Spinal cord (tissue), 10 donors: Measurements from ENCODE around the gene TREX2. TPM values are rescaled to one million over a fixed set of nuclear protein-coding genes. Genes with fewer than 3 reads are reported as not detected.

ENCODE experiments used
- DNase-seq, 6 donors: peaks; one replicate each; pipeline versions ENCODE4 v3.0.0 to v3.0.0-alpha.2; 2013 to 2015; ENCODE audit warnings: low spot score in 6 of 6, low read depth in 4 of 6
- H3K27ac ChIP-seq: one replicate; pipeline ENCODE4 v1.5.1; 2013; ENCODE audit warnings: low read depth, low read length, control low read depth
- H3K27me3 ChIP-seq: one replicate; pipeline ENCODE4 v1.6.1; 2013; ENCODE audit warnings: low read length; ENCODE audit not compliant: control insufficient read depth, insufficient read depth
- H3K36me3 ChIP-seq: one replicate; pipeline ENCODE4 v1.6.1; 2013; ENCODE audit warnings: low read length; ENCODE audit not compliant: control insufficient read depth, insufficient read depth
- H3K4me1 ChIP-seq: one replicate; pipeline ENCODE4 v1.6.1; 2013; ENCODE audit warnings: low read length; ENCODE audit not compliant: control insufficient read depth, insufficient read depth
- H3K4me3 ChIP-seq: one replicate; pipeline ENCODE4 v1.5.1; 2013; ENCODE audit warnings: low read depth, low read length, control low read depth
- H3K9me3 ChIP-seq: one replicate; pipeline ENCODE4 v1.6.1; 2013; ENCODE audit warnings: low read length; ENCODE audit not compliant: control insufficient read depth, insufficient read depth
- WGBS: methylation state at CpG from one replicate; pipeline ENCODE4 v1.1.5; 2013; ENCODE audit warnings: missing lambda C conversion rate; ENCODE audit not compliant: insufficient coverage; 5-methylcytosine and 5-hydroxymethylcytosine counted together
- polyA plus RNA-seq, 2 donors: library from polyadenylated mRNA; unstranded; fragments of 120-200 nt; gene quantifications; one replicate each; pipeline ENCODE4 v1.2.1, GENCODE V29; 2013; ENCODE audit not compliant: insufficient read length in 2 of 2
- total RNA-seq, 2 donors: library from RNA; depleted of rRNA in 1 of 2; stranded (reverse); fragments of 120-200 nt in 1 of 2; fragments of >200 nt in 1 of 2; gene quantifications; one replicate each; pipeline versions ENCODE4 v1.2.3 to v1.2.4, GENCODE V29; 2013 to 2014
- donor health status: healthy.

TREX2 gene
- total and polyA plus RNA-seq, 4 donors = 0.41 to 0.77 (median 0.50) TPM; not detected in 1

DNA sequence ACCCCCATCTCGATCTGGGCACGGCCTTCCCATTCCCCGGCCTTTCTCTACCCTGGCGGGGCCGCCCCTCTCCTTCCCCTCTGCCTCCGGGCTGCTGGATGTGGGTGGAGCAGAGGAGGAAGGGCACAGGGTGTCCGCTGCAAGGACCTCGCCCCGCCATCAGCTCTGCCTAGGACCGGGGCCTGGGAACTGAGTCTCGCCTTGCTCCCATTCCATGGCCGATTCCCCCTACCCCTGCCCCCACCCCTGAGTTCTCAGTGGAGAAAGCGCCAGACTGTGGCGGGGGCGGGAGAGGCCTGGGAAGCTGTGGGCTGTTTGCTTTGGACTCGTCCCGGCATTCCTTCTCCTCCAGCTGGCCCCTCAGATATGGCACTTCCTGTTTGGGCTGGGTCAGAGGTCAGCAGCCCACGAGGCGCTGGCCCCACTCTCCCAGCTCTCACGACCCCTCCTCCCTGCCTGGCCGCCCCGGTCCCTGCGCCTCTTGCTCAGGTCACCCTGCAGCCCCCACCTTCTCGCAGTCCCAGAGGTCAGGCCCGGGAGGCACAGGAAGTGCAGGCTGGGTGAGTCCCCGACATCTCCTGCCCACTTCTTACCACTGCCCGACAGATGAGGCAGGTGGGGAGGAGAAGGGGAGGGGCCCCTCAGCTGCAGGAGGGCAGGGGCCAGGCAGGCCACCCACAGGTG lies 42.5 kb upstream of the TREX2 start:
- H3K4me1 ChIP-seq = peaks cover 65% of the 10 kb centered on the region
- peak overlapping the region; percentile 47 for H3K27ac ChIP-seq

DNA sequence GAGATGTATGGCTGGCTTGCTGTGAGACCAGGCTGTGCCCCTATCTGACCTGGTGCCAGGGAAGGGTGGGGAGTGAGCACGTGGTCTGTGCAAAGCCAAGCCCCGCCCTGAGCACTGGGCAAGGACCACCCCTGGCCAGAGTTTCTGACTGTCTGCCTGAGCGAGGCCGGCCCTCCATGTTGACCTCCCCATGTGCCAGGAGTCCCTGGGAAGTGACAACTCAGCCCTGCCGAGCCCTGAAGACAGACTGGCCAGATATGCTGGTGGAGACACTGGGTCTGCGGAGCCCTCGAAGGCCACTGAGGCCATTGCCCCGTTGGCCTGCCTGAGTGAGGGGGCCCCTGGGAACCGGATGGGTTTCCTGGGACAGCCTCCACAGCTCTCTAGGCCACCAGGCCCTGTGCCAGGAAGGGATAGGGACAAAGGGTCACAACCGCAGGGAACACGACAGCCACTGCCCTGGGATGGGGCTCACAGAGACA lies 41.8 kb upstream of the TREX2 start:
- H3K4me1 ChIP-seq = peaks cover 61% of the 10 kb centered on the region
- peak overlapping the region; percentile 47 for H3K27ac ChIP-seq
- WGBS = 70% methylated on average over 11 of the region's 11 CpGs
- no peaks in the 10 kb centered on the region for H3K27me3 ChIP-seq
- H3K9me3 ChIP-seq = no peaks in the 10 kb centered on the region
- peaks cover under 1% of the 10 kb centered on the region for H3K36me3 ChIP-seq
- no peak overlapping the region for H3K4me3 ChIP-seq
- no peak for DNase-seq

More for the DNA sequence above, 42.5 kb upstream of the TREX2 start:
- peak in 1 of 6 donors; percentile 50 for DNase-seq
- Histone ChIP-seq H3K9me3 (no peaks in the 10 kb centered on the region), H3K36me3 (no peaks in the 10 kb centered on the region), H3K27me3 (no peaks in the 10 kb centered on the region), H3K4me3 (no peak overlapping the region)
- WGBS = 45% methylated on average over 4 of the region's 27 CpGs

DNA sequence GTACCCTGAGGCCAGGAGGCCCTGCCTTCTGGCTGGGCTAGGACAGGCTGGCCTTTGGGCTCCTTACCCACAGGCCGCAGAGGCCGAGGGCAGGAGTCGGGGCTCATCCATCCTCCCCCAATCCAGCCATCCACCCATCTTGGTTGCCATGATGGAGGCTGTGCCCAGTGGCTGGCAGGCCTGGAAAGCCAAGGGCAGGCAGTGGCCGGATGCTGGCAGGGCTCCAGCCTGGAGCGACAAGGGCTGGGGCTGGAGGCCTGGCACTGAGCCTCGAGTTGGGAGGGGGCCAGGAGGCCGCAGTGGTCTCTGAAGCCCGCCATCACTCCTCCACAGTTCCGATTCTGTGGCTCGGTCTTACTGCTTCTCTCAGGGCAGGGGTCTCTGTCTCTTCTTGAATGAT lies 40.3 kb upstream of the TREX2 start:
- H3K9me3 ChIP-seq = no peaks in the 10 kb centered on the region
- no peaks in the 10 kb centered on the region for H3K27me3 ChIP-seq
- H3K4me3 ChIP-seq = no peak overlapping the region
- H3K27ac ChIP-seq = no peak overlapping the region
- H3K4me1 ChIP-seq = peaks cover 47% of the 10 kb centered on the region
- 64% methylated on average over 9 of the region's 10 CpGs for WGBS
- DNase-seq = peak in 1 of 6 donors; percentile 38
- peaks cover 3% of the 10 kb centered on the region for H3K36me3 ChIP-seq

DNA sequence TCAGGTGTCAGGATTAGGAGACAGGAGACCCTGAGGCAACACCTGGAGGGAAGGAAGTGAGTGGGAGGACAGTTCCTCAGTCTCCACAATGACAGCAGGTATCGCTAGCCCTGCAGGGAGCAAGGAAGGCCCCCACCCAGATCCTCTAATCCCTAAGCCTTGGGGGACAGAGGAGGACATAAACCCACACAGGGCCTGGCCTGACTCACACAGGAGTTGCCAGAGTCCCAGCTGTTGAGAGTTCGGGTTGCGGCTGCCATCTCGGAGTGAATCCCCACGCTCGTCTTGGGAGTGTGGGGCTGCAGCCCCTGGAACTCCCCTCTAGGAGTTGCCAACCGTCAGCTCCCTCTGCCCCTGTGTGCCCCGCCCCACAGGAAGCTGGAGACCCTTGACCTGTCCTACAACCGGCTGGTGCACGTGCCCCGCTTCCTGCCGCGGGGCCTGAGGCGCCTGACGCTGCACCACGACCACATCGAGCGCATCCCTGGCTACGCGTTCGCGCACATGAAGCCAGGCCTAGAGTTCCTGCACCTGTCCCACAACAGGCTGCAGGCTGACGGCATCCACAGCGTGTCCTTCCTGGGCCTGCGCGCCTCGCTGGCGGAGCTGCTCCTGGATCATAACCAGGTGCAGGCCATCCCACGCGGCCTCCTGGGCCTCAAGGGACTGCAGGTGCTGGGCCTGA lies 39.7 kb upstream of the TREX2 start:
- peaks cover 3% of the 10 kb centered on the region for H3K36me3 ChIP-seq
- H3K4me1 ChIP-seq = peaks cover 48% of the 10 kb centered on the region
- H3K27ac ChIP-seq = no peak overlapping the region
- H3K4me3 ChIP-seq = no peak overlapping the region
- no peaks in the 10 kb centered on the region for H3K9me3 ChIP-seq
- no peak for DNase-seq
- H3K27me3 ChIP-seq = no peaks in the 10 kb centered on the region
- WGBS = 83% methylated on average over 30 of the region's 30 CpGs

DNA sequence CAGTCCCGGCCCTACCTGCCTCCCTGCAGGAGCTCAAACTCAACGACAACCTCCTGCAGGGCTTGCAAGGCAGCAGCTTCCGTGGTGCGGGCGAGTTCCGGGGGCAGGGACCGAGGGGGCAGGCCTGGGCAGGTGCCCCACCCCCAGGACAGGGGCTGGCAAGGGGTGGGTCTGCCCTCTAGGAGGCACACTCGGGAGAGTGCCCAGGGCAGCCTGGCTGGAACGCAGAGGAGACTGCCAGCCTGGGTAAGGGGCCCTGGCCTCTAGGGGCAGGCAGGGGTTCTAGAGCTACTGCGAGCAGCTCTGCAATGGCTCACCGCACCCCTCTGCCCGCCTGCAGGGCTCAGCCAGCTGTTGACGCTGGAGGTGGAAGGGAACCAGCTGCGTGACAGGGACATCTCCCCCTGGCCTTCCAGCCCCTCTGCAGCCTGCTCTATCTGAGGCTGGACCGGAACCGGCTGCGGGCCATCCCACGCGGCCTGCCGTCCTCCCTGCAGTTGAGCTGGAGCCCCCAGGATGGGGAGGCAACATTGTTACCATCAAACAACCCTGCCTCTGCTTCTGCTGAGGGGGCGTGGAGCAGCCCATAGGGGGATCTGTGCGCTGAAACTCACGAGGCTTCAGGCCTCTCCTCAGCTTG lies 36.6 kb upstream of the TREX2 start:
- H3K27me3 ChIP-seq = no peaks in the 10 kb centered on the region
- no peak overlapping the region for H3K27ac ChIP-seq
- H3K4me3 ChIP-seq = no peak overlapping the region
- H3K9me3 ChIP-seq = no peaks in the 10 kb centered on the region
- WGBS = 81% methylated on average over 23 of the region's 23 CpGs
- H3K4me1 ChIP-seq = peaks cover 62% of the 10 kb centered on the region
- peaks cover 3% of the 10 kb centered on the region for H3K36me3 ChIP-seq
- no peak for DNase-seq

DNA sequence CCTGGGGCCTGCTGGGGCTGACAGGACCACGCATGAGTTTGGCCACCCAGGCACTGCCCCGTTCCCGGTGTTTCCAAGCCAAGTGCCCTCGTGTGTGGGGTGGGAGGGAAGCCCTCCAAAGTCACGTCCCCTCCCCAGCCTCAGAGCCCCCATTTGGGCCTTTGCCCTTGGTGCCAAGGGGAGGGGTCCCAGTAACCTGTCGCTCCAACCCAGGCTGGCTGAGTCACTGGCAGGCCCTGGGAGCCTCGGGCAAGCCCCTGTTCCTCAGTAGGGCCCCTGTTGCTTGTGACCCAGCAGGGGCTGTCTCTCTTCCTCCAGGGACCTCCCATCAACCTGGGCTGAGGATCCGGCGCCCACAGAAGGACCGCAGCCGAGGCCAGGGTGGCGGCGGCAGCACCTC lies 35.2 kb upstream of the TREX2 start:
- Histone ChIP-seq H3K27ac (no peak overlapping the region), H3K4me1 (peaks cover 58% of the 10 kb centered on the region), H3K36me3 (peaks cover 3% of the 10 kb centered on the region), H3K27me3 (no peaks in the 10 kb centered on the region), H3K4me3 (no peak overlapping the region), H3K9me3 (no peaks in the 10 kb centered on the region)
- DNase-seq = no peak
- WGBS = 92% methylated on average over 9 of the region's 13 CpGs

DNA sequence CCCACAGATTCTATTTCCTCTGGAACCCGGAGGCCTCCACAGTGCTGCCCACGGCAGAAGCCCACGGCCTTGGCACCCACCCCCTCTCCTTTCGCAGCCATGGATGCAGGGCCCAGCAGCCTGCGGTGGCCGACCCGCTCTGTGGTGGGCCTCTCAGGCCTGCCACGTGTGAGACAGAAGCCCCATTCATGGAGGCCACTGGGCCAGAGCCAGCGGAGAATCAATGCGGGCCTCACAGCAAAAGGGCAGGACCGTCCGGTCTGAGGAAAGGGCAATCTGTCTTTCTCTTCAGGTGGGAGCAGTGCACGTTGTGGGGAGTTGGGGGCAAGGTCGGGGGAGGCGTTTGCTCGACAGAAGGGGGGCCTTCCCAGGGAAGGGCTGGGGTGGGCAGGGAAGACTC lies 32.9 kb upstream of the TREX2 start:
- H3K4me1 ChIP-seq = peaks cover 62% of the 10 kb centered on the region
- peaks cover 3% of the 10 kb centered on the region for H3K36me3 ChIP-seq
- H3K4me3 ChIP-seq = no peak overlapping the region
- 66% methylated on average over 16 of the region's 16 CpGs for WGBS
- H3K27ac ChIP-seq = peak overlapping the region; percentile 61
- H3K27me3 ChIP-seq = no peaks in the 10 kb centered on the region
- H3K9me3 ChIP-seq = no peaks in the 10 kb centered on the region
- DNase-seq = peak in 3 of 6 donors; percentile 33 to 65 (median 61)

DNA sequence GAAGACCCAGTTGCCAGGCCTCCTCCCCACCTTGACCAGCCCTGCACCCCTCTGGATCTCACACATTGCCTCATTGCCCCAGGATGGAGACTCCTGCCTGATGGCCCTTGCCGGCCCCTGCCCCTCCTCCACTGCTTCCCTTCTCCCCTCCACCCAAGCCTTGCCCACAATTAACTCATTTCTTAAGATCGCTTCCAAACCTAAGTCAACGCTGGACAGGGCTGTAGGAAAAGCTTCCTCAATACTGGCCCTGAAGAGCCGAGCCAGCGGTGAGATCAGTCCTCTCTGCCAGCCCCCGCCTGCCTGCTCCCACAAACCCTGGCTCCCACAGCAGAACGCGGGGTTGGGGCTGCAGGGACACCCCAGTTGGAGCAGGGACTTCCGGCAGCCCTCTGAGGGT lies 32.0 kb upstream of the TREX2 start:
- Histone ChIP-seq H3K9me3 (no peaks in the 10 kb centered on the region), H3K27ac (peak overlapping the region; percentile 79)

DNA sequence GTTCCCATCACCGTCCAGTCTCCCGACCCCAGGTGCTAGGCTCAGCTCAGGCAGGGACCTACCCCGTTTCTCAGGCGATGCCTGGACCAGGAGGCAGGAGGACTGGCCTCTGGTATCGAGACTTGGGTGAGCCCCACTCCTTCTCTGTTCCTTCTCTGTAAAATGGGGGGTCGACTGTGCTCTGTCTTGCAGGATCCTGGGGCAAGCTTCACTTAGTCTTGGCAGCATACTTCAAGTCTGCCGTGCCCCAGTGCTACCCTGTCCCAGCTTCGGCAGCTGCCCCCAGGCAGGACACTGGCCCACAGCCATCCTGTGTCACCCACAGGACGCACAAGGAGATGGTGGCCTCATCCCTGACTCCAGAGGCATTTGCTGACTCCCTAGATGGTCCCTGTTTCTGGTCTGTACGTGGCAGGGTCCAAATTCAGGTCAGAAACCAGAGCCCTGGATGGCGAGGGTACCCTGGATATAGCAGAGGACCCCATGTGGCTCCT lies 31.6 kb upstream of the TREX2 start:
- H3K36me3 ChIP-seq = peaks cover under 1% of the 10 kb centered on the region
- H3K9me3 ChIP-seq = no peaks in the 10 kb centered on the region
- H3K4me3 ChIP-seq = no peak overlapping the region
- peaks cover 62% of the 10 kb centered on the region for H3K4me1 ChIP-seq
- 61% methylated on average over 11 of the region's 11 CpGs for WGBS
- H3K27ac ChIP-seq = peak overlapping the region; percentile 79
- H3K27me3 ChIP-seq = no peaks in the 10 kb centered on the region
- no peak for DNase-seq

More for the DNA sequence above, 32.0 kb upstream of the TREX2 start:
- H3K4me1 ChIP-seq = peaks cover 62% of the 10 kb centered on the region
- H3K4me3 ChIP-seq = no peak overlapping the region
- WGBS = 76% methylated on average over 9 of the region's 9 CpGs
- H3K36me3 ChIP-seq = peaks cover 3% of the 10 kb centered on the region
- no peak for DNase-seq
- H3K27me3 ChIP-seq = no peaks in the 10 kb centered on the region
